HUDEP-2 (cell line): ENCODE measurements around the gene NKTR.

Experiments used
- DNase-seq, 76 experiments: peaks; one replicate each; lab custom pipeline; 2025; ENCODE audit not compliant: unreplicated experiment in 76 of 76; lab: John Stamatoyannopoulos, UW

The NKTR gene

DNA sequence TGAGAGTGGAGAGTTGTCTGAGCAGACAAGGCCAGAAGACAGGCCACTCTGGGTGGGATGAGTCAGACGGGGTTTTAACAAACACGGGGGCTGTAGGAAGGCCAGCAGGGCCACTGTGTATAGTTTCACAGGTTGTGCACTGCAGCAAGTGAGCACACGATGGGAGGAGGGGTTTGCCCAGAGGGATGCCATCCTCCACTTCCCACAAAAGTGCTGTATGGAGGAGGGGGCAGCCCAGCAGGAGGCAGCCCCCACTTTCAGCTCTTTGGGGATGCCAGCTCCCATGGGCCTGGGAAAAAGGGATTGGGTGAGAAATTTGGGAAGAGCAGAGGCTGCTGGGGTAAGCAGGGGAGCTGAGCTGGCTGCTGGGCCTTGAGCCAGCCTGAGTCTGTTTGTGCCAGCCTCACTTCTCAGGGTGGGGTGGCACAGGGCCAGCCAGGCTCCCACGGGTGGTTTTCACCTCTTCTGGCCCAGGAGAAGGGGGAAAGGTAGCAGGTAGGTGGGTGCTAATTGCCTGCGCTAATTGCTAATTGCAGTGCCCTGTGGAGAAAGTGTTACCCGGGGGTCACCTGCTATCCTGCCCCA lies 59.7 kb downstream of the NKTR start:
- no peak for DNase-seq

- peak in 69 of 76 experiments; percentile 2 to 75 (median 45) for DNase-seq
These were observed 60.4 kb downstream of the NKTR start for GRCh38 chr3:42660898-42661297.

GRCh38 chr3:42661593-42662022 lies 61.1 kb downstream of the NKTR start:
- DNase-seq = no peak

DNA sequence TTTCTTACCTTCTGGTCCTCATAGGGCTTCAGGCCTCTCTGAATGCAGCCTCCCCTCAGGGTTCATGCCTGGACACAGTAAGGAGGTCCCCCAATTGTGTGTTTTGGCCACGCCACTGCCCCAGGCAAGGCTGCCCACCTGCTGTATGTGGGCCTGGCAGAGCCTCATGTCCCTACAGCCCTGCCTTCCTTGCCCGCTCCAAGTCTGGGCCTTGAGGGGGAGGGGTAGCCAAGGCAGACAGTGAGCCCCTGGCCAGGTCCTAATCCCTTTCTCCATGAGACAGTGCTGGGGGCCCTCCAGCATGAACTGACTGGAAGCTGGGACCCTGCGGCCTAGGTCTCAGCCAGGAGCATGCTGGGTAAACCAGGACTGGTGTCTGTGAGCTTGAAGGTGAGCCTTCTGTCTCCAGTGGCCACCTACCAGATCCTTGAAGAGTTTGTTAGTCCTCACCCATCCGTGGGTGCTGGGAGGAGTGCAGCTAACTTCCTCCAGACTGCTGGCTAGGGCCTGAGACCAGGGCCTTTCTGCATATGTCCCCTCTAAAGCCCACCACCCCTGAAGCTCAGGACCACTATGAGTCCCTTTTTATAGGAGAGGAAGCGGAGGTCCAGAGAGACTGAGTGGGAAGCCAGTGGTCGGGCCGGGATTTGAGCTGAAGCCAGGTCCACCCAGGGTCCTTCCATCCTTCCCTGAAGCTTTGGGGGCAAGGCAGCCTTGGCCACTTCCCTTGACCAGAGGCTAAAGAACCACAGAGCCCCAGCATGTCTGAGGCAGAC lies 61.7 kb downstream of the NKTR start:
- DNase-seq = no peak

DNA sequence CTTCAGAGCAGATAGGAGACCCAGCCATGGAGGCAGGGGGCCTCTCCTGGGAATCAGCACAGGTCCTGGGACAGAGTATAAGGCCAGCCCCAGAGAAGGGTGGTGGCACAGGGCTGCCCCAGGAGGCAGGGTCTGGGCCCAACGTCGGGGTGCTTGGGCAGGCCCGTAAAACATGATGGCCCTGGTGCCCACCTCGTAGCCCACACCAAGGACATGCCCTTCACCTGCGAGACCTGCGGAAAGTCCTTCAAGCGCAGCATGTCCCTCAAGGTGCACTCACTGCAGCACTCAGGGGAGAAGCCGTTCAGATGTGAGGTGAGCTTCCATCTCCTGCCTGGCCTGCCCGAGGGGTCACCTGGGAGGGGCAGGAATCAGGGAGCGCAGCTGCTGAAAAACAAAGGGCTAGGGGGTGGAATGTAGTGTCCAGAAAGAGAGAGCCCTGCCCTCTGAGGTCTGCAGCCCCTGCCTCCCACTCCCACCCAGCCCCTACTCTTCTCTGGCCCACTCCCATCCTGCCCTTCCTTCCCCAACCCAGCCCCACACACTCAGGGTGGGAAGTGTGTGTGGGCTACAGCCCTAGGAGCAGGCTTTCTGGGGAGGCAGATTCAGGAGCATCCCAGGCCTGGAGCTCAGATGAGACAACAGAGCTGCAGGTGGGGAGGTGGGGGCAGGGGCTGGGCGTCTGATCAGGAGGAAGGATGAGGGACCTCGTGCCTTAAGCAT lies 62.5 kb downstream of the NKTR start:
- DNase-seq = no peak

DNA sequence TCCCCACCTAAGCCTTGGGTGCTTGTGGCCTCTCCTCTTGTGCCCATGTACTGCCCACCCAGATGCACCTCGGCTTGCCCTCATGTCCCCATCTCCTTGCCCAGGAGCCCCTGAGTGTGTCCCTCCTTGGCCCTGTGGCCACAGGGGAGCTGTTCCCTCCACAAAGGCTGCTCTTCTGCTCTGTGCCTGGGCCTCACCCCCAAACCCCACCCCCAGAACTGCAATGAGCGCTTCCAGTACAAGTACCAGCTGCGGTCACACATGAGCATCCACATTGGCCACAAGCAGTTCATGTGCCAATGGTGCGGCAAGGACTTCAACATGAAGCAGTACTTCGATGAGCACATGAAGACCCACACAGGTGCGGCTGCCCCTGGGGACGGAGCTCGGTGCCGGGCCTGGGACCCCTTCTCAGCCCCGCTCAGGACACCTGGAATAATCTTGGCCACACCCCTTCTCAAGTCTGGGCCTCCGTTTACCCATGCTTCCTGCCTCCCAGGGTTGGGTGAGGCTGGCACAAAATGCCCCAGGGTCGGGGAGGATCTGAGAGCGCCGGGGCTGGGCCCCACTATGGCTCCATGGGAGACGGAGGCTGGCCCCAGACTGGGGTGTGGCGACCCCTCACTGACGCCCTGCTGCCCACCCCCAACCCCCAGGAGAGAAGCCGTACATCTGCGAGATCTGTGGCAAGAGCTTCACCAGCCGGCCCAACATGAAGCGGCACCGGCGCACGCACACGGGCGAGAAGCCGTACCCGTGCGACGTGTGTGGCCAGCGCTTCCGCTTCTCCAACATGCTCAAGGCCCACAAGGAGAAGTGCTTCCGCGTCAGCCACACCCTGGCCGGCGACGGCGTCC lies 63.3 kb downstream of the NKTR start:
- DNase-seq = no peak

DNA sequence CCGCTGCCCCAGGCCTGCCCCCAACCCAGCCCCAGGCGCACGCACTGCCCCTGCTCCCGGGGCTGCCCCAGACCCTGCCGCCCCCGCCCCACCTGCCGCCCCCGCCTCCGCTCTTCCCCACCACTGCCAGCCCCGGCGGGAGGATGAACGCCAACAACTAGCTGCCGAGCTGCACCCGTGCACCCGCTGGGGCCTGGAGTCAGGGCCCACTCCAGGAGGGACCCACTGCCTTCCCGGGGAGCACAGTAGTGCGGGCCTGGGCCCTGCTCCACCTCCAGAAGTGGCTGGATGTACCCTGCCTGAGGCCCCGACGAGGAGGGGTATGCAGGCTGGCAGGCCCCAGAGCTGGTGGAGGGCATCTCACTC lies 63.9 kb downstream of the NKTR start:
- no peak for DNase-seq

GRCh38 chr3:42665050-42665878 lies 64.8 kb downstream of the NKTR start:
- DNase-seq = no peak

GRCh38 chr3:42666022-42666421 lies 65.5 kb downstream of the NKTR start:
- DNase-seq = no peak

DNA sequence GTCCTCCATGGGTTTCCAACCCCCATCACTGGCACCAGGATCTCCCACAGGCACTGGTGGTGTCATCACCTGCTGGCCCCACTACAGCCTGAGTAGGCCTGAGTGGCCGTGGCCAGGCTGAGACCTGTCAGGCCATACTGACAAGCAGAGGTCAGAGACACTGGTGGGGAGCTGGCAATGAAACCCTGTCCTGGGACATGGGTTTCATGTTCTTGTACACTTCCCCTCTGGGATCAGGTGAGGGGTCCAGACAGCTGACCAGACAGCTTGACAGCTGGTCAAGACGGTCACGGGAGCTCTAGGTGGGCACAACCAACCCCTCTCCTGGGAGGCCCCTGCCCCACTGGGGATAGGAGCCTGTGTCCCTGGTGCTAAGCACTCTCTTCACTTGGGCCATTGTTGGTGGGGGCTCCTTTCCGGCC lies 66.1 kb downstream of the NKTR start:
- DNase-seq = no peak

- DNase-seq = no peak
These were observed 66.6 kb downstream of the NKTR start for GRCh38 chr3:42667096-42667522.

GRCh38 chr3:42667523-42668412 lies 67.3 kb downstream of the NKTR start:
- no peak for DNase-seq

DNA sequence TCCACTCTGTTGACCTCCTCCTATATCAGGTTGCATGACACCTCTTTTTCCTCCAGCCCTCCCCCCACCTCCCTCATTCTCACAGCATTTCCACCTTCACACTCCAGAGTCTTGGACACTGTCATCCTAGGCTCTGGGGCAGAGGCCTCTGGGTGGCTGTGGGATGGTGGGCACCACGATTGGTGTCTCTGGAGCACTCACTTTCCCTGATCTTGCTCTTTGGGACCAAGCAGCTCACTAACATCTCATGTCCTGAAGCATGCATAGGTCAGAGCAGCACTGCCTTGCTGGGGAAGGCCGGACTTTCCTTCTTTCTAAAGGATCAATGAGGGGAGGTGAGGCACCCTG lies 67.9 kb downstream of the NKTR start:
- DNase-seq = no peak

GRCh38 chr3:42668793-42669217 lies 68.3 kb downstream of the NKTR start:
- no peak for DNase-seq

DNA sequence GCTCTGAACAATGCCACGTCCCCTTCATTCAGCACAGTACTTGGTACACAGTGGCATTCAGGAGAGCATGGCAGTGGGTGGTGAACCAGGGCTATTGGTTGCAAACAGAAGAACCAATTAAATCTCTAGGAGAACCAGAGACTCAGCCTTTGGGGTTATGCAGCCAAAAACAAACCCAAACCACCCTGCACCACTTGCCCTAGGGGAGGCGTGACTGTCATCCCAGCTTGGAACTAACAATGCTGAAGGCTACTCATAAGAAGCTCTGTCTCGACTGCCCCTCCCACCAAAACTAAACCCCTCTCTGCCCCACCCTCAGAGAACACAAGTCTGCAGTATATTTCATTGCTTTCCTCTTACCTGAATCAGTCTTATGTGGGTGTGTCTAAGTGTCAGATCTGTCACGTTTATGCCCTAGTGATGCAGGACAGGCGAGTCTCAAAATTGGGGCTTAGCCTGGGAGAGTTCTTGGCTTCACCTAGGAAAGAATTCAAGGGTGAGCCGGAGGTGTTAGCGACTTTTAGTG lies 69.6 kb downstream of the NKTR start:
- no peak for DNase-seq

- no peak for DNase-seq
These were observed 70.2 kb downstream of the NKTR start for GRCh38 chr3:42670670-42671069.

GRCh38 chr3:42672515-42672914 lies 72.0 kb downstream of the NKTR start:
- no peak for DNase-seq

- no peak for DNase-seq
These were observed 72.6 kb downstream of the NKTR start for GRCh38 chr3:42673082-42673481.

- DNase-seq = no peak
These were observed 73.7 kb downstream of the NKTR start for GRCh38 chr3:42674146-42674545.
